ENCODE results near the gene ZBTB18. TPM values are rescaled to one million over a fixed set of nuclear protein-coding genes. Genes with fewer than 3 reads are reported as not detected.

The ZBTB18 gene
- total and polyA plus RNA-seq, 8 donors, result 13.8 to 23.5 (median 14.9) TPM

GRCh38 chr1:244102046-244102445 is 51.0 kb downstream of the ZBTB18 start:
- no peak overlapping the region for H3K27ac ChIP-seq
- H3K9me3 ChIP-seq, result no peaks in the 10 kb centered on the region
- peaks cover 6 to 34% of the 10 kb centered on the region in 2 donors for H3K27me3 ChIP-seq
- H3K4me3 ChIP-seq, result no peak overlapping the region
- TF ChIP-seq CTCF (IDR thresholded peaks at IDR 0.05), result no peak
- intact Hi-C loops (cut with DNase I), result no loop called here
- ATAC-seq (no peak), DNase-seq (no peak)
- no peaks in the 10 kb centered on the region for H3K36me3 ChIP-seq
- no peaks in the 10 kb centered on the region for H3K4me1 ChIP-seq

DNA sequence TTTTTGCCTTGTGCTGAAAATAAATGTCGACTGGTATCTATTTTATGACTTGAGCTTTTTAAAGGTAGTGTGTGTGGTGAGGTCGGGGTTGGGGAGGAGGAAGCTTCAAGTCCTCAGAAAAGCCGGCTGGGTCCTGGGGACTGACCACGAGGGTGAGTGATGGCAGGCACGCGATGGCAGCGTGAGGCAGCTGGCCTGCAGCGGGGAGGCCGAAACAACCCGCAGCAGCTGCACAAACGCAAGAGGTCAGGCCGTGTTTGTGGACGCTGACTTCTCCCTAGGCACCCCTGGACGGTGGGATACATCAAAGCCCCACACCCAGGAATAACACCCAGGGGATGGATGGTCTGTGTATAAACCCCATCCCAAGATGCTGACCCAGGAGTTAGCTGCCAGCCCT is 51.4 kb downstream of the ZBTB18 start:
- Histone ChIP-seq H3K4me3 (no peak overlapping the region), H3K4me1 (no peaks in the 10 kb centered on the region), H3K27me3 (peaks cover 6 to 34% of the 10 kb centered on the region in 2 donors), H3K27ac (no peak overlapping the region), H3K9me3 (no peaks in the 10 kb centered on the region), H3K36me3 (no peaks in the 10 kb centered on the region)
- TF ChIP-seq CTCF (IDR thresholded peaks at IDR 0.05), result no peak
- DNase-seq (no peak), ATAC-seq (no peak)
- intact Hi-C loops (cut with DNase I), result no loop called here

GRCh38 chr1:244104309-244105060 is 53.4 kb downstream of the ZBTB18 start:
- Histone ChIP-seq H3K4me1 (no peaks in the 10 kb centered on the region), H3K9me3 (no peaks in the 10 kb centered on the region), H3K36me3 (no peaks in the 10 kb centered on the region), H3K27me3 (peaks cover 6 to 25% of the 10 kb centered on the region in 2 donors), H3K4me3 (no peak overlapping the region), H3K27ac (no peak overlapping the region)
- ATAC-seq, result no peak
- TF ChIP-seq CTCF (IDR thresholded peaks at IDR 0.05), result no peak
- intact Hi-C loops (cut with DNase I), result no loop called here
- DNase-seq, result no peak

- TF ChIP-seq CTCF (IDR thresholded peaks at IDR 0.05), result no peak
- DNase-seq (no peak), ATAC-seq (no peak)
- intact Hi-C loops (cut with DNase I), result no loop called here
- Histone ChIP-seq H3K27me3 (peaks cover 3 to 10% of the 10 kb centered on the region in 2 donors), H3K4me1 (no peaks in the 10 kb centered on the region), H3K4me3 (no peak overlapping the region), H3K27ac (no peak overlapping the region), H3K9me3 (no peaks in the 10 kb centered on the region), H3K36me3 (no peaks in the 10 kb centered on the region)
Measured at GRCh38 chr1:244106176-244106575, 55.1 kb downstream of the ZBTB18 start.

Other genes starting within 250 kb of the ZBTB18 start
- 10 to 100 TPM; 34.5 to 44.9 TPM for gene AKT3, start 201.0 kb upstream of the ZBTB18 start, total RNA-seq
- gene AKT3, start 201.0 kb upstream of the ZBTB18 start, polyA plus RNA-seq (ENCODE audit: insufficient read length in 6 of 6), result 10 to 100 TPM; 24.1 to 30.9 (median 28.5) TPM

Measured in left lung (tissue), 10 donors.